ENCODE data around the gene MSTN. TPM values are rescaled to one million over a fixed set of nuclear protein-coding genes. Genes with fewer than 3 reads are reported as not detected.

MSTN gene
- not detected for total RNA-seq

DNA sequence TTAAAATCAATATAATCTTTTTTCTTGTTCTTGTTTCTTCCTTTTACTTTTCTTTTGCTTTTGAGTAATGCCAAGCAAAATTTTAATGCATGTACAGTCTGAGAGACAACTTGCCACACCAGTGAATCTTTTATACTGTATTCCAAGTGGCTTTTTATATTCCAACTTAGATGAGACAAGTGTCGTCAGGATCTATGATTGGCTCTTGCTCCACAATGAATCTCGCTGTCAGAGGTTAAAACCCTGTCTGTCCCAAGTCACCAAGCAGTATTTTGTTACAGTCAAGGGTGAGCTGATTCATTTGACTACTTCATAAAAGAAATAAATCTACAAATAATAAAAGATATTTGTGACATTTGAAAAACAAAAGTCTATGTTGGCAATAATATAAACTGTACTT lies at the start of gene MSTN:
TSS of gene MSTN (minus strand) at position 129 of the 400 bp plus-strand sequence. CDS start 133 bp downstream, outside the sequence.
- CTCF ChIA-PET: no interaction called here

DNA sequence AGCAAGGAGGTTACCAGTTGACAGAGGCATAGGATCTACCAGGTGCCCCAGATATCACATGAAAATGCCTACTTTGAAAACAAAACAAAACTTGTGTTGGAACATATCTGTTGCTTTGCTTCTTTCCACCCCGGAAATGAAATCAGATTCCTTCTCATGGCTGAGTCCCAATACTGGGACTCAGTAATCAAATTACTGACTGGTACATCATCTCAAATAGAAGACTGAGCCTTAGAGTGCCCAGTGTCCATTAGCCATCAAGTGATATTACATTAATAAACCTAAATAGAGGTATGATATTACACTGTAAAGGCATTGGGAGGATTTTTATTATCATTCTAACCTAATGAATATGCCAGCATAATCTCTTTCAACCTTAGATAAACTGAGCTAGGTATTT lies 48.6 kb upstream of the MSTN start:
- ChIA-PET POLR2A (no interaction called here), CTCF (no interaction called here)

More for the DNA sequence above, at the start of gene MSTN:
- POLR2A ChIA-PET: no interaction called here

DNA sequence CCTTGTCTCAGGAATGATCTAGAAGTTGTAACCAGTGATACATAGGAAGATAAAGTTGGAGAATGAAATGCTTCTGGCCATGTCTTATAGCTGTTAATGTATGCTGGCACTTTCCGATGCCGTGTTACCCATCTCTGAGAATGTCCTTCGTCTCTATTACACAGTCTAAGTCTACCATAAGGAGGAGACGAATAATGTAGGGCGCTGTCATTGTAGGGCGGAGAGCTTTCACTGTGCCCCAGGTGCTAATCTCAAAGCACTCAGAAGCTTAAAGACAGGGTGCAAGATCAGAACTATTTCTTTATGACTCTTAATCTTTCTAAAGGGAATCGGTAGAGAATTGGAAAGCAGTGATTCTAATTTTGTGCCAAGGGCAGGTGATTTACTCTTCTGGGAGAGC lies 48.2 kb upstream of the MSTN start:
- ChIA-PET POLR2A (no interaction called here), CTCF (no interaction called here)

DNA sequence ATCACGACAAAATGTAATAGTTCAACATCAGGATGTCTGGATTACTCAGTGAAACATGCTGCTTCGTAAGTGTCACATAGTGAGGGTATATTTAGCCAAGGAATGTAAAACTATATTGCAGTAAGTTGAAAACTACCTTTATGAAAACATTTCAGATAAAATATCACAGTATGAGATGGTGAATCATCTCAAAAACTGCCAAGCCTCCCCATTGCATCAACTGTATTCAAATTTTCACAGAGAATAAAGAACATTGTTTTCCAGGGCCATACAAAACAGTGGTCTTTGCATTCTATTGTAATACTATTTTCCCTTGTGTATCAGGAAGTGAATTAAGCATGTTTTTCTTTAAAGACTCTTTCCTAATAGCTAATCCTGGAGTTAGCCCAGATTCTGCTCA lies 47.6 kb upstream of the MSTN start:
- CTCF ChIA-PET: no interaction called here
- POLR2A ChIA-PET: no interaction called here

DNA sequence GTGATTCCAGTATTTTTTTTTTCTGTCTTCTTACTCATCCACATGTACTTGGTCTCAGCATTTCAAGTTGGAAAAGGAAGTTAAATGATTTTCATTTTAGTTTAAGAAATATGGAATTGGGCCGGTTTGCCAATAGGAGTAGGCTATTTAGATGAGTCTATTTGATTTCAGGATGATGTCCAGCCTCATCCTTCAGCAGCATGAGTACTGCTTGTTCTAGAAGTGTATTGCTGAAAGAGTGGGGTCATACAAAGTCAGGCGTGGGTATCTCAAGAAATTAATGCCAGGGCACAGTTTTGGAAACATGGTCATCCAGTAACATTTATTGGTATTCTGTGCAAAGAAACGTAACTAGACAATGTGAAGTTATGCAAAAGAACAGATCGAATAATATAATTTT lies 44.9 kb upstream of the MSTN start:
- POLR2A ChIA-PET: no interaction called here
- CTCF ChIA-PET: no interaction called here

DNA sequence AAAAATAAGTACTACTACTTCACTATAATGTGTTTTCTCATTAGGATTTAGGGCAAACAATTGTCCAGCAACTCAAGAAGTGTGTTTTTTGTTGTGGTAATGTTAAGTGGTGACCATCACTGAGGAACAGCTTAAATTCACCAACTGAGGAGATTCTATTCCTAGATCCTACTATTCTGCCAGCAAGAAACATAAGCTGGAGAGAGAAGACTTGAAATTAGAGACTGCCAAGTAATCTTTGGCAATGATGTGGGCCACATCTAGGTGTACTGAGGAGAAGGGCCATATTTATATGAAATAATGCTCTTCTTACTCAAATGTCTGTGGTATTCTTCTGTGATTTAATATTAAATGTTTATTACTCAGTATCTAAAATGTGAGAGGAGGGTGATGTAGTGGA lies 44.3 kb upstream of the MSTN start:
- POLR2A ChIA-PET: no interaction called here
- CTCF ChIA-PET: no interaction called here

DNA sequence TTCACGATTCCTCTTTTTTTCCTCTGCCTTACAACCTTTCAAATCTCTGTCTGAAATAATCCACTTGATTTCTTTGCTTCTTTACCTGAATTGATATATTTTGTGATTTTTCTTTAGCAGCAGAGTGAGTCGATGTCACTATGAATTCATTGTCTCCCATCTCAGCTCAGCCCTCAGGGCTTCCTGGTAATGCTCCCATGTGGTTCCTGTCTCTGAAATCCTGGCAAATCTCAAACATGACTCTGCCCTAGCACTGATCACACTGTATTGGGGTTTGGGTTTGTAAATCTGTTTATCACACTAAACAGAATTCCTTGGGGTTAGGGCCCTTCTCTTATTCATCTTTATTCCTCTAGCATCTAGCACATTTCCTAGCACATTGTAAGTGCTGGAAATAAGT lies 43.0 kb upstream of the MSTN start:
- CTCF ChIA-PET: no interaction called here
- POLR2A ChIA-PET: no interaction called here

DNA sequence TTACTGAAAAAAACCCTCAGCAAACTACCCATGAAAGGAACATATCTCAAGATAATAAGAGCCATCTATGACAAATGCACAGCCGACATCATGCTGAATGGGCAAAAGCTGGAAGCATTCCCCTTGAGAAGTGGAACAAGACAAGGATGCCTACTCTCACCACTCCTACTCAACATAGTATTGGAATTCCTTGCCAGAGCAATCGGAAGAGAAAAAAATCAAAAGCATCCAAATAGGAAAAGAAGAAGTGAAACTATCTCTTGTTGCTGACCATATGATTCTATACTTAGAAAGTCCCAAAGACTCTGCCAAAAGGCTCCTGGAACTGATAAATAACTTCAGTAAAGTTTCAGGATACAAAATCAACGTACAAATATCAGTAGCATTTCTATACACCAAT lies 40.6 kb upstream of the MSTN start:
- CTCF ChIA-PET: no interaction called here
- POLR2A ChIA-PET: no interaction called here

DNA sequence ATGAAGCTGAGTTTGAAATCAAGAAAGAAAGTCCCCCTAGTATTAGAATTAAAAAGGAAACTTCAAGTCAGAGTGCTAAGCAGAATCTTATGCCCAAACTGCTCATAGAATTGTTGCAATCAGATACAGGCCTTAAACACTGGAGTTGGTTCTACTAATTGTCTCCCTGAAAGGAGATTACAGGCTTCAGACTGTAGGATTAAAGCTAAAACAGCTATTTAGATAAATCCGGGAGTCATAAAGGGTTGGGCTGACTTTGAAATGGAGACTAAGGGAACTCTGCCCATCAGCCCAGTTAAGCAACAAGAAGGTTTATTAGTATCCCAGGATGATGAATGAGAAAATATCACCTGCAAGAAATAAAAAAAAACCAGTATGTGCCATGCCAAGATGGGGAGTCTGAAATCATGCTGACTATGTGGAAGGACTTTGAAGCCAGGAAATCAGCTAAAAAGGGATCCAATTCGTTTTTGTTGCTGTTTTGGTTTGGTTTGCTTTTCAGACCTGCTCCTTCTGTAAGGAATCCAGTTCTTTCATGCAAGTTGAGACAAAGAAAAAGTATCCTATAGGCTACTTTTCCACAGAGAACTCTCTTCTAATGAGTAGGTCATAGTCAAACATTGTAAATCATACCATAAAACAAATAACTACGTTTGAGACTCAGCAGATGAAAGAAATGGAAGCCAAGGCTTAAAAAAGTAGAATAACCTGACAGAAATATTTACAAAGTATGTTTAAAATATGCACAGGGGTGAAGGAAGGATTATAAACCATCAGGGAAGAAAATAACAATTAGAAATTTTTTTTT lies 37.6 kb upstream of the MSTN start:
- ChIA-PET POLR2A (no interaction called here), CTCF (interaction anchor here (1.3 kb wide), 1 partner anchor 11 kb away, joined by 3 read pairs; no protein-coding TSS in a partner anchor)

DNA sequence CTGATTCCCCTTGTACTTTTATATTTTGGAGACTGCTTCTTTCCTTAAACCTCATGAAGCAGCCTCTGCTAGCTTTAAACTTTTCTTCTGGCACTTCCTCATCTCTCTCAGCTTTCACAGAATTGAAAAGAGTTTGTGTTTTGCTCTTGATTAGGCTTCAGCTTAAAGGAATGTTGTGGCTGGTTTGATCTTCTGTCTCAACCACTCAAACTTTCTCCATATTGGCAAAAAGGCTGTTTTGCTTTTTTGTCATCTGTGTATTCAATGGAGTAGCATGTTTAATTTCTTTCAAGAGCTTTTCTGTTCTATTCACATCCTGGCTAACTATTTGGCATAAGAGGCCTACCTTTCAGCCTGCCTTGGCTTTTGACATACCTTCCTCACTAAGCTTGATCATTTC lies 36.3 kb upstream of the MSTN start:
- ChIA-PET POLR2A (interaction anchor here (0.6 kb wide), 1 partner anchor 606 kb away, joined by 3 read pairs; no protein-coding TSS in a partner anchor), CTCF (interaction anchor here (1.3 kb wide), 1 partner anchor 10 kb away, joined by 3 read pairs; no protein-coding TSS in a partner anchor)

DNA sequence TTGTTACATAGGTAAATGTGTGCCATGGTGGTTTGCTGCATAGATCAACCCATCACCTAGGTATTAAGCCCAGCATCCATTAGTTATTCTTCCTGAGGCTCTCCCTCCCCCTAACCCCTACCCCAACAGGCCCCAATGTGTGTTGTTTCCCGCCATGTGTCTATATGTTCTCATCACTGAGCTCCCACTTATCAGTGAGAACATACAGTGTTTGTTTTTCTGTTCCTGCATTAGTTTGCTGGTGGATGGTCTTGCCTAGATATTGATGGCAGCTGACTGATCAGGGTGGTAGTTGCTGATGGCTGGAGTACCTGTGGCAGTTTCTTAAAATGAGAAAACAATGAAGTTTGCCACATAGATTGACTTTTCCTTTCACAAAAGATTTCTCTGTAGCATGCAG lies 34.6 kb upstream of the MSTN start:
- ChIA-PET CTCF (no interaction called here), POLR2A (no interaction called here)

DNA sequence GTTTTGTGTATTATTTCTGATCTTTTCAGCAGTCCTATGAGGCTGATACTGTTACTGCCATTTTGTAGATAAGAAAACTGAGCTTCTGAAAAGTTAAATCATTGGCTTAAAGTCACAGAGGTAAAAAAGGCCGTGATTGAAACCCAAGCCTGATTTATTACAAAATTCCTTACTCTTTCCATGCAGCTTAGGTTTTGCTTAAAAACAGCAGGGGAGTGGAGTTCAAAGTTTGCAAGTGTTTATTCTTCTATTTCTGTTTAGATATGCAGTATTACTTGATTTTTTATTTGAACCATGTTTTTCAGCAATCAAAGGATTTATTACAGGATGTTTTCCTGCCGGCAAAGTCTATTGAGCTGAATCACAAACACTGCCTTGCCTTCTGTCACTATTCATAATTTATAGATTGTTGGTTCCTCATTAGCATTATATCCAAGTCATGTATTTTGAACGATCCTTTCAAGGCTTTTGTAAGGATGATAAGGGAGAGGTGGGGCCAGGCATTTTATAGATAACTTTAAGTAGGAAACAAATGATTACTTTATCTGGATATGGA lies 31.9 kb upstream of the MSTN start:
- POLR2A ChIA-PET: no interaction called here
- CTCF ChIA-PET: no interaction called here

DNA sequence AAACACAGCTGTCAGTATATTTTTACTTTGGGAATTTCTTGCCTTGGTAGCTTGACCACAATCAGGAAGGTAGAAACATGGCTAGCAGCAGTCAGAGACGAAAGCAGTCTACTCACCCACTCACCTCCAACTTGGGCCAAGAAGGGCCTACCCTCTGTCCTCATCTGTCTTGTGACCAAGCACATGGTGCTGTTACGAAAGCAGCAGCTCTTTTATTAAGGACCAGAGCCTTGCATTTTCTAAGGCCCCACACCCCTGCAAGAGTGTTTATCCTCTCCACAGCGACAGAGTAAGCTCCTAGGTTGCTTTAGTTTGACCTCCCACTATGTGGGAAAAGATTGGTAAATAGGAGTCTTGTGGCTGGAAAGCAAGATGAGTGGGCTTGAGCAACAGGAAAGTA lies 31.3 kb upstream of the MSTN start:
- ChIA-PET POLR2A (no interaction called here), CTCF (no interaction called here)

DNA sequence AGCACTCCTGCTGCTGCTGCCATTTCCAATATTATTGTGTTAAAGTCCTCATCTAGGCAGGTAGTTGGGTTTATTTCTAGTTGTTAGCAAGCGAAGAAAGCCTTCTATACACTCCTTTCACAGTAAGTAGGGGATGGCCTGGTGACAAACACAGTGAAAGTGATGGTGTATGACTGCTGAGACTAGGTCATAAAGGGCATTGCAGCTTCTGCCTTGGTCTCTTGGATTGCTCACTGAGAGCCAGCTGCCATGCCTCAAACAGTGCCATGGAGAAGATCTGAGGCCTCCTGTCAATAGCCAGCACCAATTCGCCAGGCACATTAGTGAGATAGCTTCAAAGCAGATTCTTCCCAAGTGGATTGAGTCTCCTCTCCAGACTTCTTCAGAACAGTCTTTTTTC lies 27.6 kb upstream of the MSTN start:
- CTCF ChIA-PET: interaction anchor here (0.6 kb wide), 1 partner anchor 128 kb away, joined by 3 read pairs; no protein-coding TSS in a partner anchor
- POLR2A ChIA-PET: no interaction called here

DNA sequence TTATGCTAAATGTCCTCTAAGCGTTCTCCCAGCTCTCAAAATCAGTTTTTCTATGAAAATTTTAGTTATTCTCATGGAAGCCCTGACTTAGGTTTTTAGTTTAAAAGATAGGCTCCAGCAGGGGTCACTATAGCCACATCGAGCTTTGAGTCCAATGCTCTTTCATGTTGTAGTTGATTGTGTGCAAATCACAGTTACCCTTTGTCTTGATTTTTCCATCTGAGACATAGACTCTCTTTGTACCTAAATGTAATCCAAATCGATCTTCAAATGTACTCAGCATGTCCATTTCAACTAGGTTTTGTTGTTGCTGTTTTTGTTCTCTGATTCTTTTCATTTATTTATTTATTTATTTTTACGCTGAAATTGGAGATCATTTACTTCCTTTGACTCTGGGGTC lies 26.4 kb upstream of the MSTN start:
- POLR2A ChIA-PET: no interaction called here
- CTCF ChIA-PET: interaction anchor here (0.7 to 1.6 kb wide), 5 partner anchors 11 to 326 kb away, joined by 3 to 6 read pairs (median 3); partner anchors contain the start of gene OSGEPL1

DNA sequence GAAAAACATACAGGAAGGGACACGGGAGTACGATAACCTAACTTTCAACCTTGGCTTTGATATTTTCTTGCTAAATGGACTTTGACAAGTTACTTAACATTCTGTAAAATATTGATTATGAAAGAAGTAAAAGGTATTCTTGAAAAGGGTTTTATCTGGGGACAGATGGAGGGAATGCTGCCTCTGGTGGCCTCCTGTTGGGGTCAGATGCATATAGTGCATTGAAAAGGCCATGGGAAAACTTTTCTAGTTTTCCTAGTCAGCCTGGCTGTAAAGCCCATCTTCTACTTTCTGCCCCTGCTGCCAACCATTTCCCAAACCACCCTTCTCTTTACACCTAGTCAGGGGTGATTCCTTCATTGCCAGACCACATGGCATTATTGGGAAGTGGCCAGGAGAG lies 22.2 kb upstream of the MSTN start:
- CTCF ChIA-PET: no interaction called here
- POLR2A ChIA-PET: no interaction called here

DNA sequence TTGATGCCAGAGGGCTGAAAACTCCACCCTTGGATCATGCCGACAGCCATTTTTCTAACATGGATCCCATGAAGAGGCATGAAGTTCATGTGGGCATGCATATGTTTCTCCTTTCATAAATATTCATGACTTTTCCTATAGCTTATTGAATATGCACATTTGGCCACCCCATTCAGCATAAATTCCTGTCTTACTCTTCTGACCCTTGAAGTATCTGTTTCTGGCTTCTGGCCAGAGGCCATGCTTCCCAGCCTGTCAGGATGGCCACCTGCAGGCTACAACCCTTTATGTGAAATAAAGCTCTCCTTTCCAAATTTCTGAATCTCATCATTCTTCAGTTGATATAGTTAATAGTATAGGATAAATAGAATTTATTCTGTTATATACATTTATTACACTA lies 19.6 kb upstream of the MSTN start:
- ChIA-PET POLR2A (no interaction called here), CTCF (no interaction called here)

DNA sequence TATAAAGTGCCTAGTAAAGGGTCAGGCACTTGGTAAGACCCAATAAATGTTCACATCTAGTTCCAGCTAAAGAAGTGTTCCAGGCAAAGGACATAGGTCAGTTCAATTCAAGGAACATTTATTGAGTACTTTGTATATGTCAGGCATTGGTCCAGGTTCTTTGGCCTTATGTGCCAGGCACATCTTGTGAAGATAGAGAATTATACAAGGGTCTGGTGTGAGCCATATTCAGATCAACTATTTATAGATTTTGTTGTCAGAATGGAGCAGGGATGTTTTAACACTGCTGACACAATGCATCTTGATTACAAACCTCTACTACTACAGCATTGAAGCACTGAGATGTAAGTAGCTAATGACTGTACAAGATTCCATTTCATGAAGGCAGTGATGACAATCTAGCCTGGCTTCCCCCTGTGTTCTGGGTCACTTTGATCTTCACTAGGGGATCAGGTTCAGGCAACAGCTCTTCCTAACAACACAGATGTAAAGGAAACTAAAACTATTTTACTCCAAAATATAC lies 18.1 kb upstream of the MSTN start:
- POLR2A ChIA-PET: no interaction called here
- CTCF ChIA-PET: interaction anchor here (0.6 kb wide), 1 partner anchor 197 kb away, joined by 3 read pairs; no protein-coding TSS in a partner anchor

DNA sequence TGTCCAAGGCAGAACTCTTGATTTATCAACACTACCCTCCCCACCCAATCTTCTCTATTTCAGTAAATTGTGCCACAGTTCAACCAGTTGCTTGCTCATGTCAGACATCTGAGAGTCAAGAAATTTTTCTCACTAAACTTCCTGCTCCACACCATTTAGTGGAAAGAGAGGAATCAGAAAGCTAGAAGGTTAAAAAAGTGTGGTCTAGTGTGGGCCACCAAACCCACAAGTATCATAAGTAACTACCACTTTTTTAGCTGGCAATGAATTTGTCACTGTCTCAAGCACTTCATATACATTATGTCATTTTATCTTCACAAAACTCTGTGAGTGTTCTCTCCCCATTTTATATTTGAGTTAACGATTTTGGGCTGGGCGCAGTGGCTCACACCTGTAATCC lies 16.6 kb upstream of the MSTN start:
- POLR2A ChIA-PET: no interaction called here
- CTCF ChIA-PET: no interaction called here

DNA sequence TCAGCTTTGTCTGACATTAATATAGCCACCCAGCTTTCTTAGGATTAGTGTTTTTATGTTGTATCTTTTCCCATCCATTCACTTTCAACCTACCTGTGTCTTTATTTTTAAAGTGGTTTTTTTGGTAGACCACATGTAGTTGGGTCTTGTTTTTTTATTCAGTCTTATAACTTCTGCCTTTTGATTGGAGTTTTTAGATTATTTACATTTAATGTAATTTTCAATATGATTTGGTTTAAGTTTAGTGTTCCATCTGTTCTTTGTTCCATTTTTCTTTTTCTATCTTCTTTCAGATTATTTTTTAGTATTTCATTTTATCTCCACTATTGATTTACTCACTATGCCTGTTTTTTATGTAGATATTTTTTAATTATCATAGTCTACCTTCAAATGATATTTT lies 13.1 kb upstream of the MSTN start:
- ChIA-PET CTCF (interaction anchor here (0.6 kb wide), 2 partner anchors 294 to 324 kb away, joined by 3 read pairs; no protein-coding TSS in a partner anchor), POLR2A (no interaction called here)

DNA sequence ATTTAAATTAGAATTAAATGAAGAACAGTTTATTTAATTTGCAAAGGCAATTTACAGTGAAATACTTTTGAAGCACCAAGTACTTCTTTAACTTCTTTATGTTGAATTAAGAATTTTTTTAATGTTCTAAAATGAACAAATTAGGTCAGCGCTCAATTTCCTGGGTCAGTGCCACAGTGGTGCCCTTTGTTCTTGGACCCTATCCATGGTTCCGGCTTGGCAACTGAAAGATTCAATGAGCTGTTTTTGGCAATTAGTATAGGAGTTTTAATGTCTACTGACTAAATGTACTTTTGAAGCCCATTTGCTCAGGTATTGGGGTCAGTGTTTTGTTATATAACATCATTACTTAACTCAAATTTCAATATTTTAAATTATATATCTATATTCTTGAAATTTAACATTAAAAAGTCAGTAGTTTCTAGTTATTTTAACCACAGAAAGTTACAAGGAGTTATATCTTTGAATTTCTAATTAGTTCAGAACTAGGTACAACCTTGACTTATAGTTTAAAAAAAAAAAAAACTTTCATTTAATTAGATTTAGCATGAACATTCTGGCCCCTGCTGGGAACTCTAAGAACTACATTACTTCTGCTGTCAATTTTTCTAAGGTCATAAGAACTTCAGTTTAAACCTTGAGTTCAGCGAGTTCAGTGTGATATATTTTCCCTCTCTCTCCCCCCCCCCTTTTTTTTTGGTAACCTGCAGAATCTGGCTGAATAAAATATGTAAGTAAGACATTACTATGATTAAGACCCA lies 7.6 kb upstream of the MSTN start:
- ChIA-PET CTCF (no interaction called here), POLR2A (no interaction called here)
